Mucosa of stomach (tissue), 1 donor: ENCODE results near the gene SUPT4H1.

Experiments used
- H3K27me3 ChIP-seq: one replicate; pipeline ENCODE4 v1.7.0; 2013; ENCODE audit warnings: mild to moderate bottlenecking, low read length; ENCODE audit not compliant: control insufficient read depth, insufficient read depth
- H3K36me3 ChIP-seq: one replicate; pipeline ENCODE4 v1.7.0; 2013; ENCODE audit warnings: low read length; ENCODE audit not compliant: control insufficient read depth, insufficient read depth
- H3K4me1 ChIP-seq: one replicate; pipeline ENCODE4 v1.7.0; 2013; ENCODE audit warnings: mild to moderate bottlenecking, low read length; ENCODE audit not compliant: control insufficient read depth, insufficient read depth
- H3K4me3 ChIP-seq: one replicate; pipeline ENCODE4 v1.7.0; 2013; ENCODE audit warnings: low read length
- H3K9ac ChIP-seq: one replicate; pipeline ENCODE4 v1.7.0; 2013; ENCODE audit warnings: mild to moderate bottlenecking, low read length, moderate library complexity
- H3K9me3 ChIP-seq: one replicate; pipeline ENCODE4 v1.7.0; 2013; ENCODE audit warnings: mild to moderate bottlenecking, low read length, moderate library complexity; ENCODE audit not compliant: control insufficient read depth
- donor health status: Pancreatic carcinoma.

Gene SUPT4H1

DNA sequence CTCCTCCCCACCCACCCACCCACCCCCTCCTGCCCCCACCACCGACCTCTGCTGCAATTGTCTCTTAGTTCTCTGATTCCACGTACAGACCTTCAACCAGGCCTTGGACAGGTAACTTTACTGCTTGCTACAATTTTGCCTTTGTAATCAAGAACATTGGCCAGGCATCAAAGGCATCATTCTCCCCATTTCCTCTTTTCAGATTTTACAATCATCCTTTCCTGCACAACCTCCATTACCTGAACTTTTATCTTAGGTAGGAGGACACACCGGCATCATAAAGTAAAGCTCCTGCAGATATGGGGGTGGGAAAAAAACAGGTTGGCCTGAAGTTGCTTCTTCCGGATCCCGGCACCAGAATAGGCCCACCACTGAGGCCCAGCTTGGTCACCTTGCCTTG, 25.7 kb upstream of the SUPT4H1 start:
- Histone ChIP-seq H3K4me1 (peaks cover 45% of the 10 kb centered on the region), H3K9me3 (no peaks in the 10 kb centered on the region), H3K36me3 (no peaks in the 10 kb centered on the region), H3K4me3 (no peak overlapping the region), H3K9ac (no peak overlapping the region), H3K27me3 (no peaks in the 10 kb centered on the region)

GRCh38 chr17:58377093-58377601, 25.1 kb upstream of the SUPT4H1 start:
- no peaks in the 10 kb centered on the region for H3K27me3 ChIP-seq
- no peak overlapping the region for H3K4me3 ChIP-seq
- H3K36me3 ChIP-seq, result no peaks in the 10 kb centered on the region
- peaks cover 45% of the 10 kb centered on the region for H3K4me1 ChIP-seq
- H3K9me3 ChIP-seq, result no peaks in the 10 kb centered on the region
- H3K9ac ChIP-seq, result no peak overlapping the region

DNA sequence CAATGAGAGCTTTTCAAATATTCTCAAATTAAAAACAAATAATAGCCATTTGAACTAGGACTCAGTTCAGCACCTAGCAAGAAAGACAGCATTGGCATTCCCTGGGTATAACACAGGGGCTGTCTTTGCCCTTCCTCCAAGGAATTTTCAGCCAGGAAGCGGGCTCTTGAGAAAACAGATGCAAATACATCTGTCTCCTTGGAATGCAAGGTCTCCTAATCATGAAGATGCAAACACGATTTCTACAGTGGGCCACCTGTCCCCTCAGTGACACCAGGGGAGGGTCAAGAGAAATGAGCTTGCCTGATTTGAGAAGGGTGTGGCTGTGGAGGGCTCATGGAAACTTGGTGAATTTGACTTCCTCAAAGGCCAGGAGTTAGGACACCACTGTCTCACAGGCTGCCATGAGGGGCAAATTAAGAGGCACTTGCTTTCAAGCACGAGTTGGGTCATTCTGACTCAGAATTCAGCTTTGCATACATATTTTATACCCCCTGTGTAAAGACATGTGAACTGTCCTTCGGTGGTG, 24.5 kb upstream of the SUPT4H1 start:
- Histone ChIP-seq H3K4me1 (peaks cover 40% of the 10 kb centered on the region), H3K27me3 (no peaks in the 10 kb centered on the region), H3K9ac (no peak overlapping the region), H3K4me3 (no peak overlapping the region), H3K36me3 (no peaks in the 10 kb centered on the region), H3K9me3 (no peaks in the 10 kb centered on the region)

DNA sequence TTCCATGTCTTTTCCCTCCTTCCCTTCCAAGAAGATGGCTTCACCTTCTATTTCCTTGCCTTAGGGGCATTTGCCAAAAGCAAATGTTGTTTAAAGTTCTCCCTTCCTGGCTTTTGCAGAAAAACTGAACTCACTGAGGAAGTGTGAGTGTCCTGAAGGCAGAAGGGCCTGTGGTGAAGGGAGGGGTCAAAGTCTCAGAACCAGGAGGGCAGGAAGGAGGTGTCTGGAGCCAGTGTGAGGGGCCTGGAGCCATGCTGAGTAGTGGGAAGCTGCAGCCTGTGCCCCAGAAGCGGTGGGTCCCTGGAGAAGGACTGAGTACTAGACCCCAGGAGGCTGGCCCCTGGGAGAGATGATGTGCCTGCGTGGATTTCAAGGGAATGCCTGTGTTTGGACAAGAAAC, 23.8 kb upstream of the SUPT4H1 start:
- H3K9ac ChIP-seq, result no peak overlapping the region
- H3K36me3 ChIP-seq, result no peaks in the 10 kb centered on the region
- H3K4me1 ChIP-seq, result peaks cover 33% of the 10 kb centered on the region
- H3K9me3 ChIP-seq, result no peaks in the 10 kb centered on the region
- H3K4me3 ChIP-seq, result no peak overlapping the region
- no peaks in the 10 kb centered on the region for H3K27me3 ChIP-seq

DNA sequence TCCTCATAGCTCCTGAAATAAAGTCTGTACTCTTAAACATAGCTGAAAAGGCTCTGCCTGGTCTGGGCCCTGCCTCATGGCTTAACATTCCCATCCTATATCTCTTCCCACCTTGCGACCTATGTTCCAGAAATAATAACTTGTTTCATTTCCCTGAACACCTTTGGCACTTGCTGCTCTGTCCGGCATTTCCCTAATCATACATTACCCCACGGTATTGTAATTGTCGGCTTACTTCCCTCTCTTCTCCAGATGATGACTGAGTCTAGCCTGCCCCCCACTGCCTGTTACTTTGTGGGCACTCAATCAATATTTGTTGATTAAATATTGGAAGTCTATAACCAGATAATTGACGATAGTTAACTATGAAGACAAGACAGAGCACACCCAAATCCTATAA, 23.3 kb upstream of the SUPT4H1 start:
- Histone ChIP-seq H3K4me1 (peaks cover 33% of the 10 kb centered on the region), H3K27me3 (no peaks in the 10 kb centered on the region), H3K4me3 (no peak overlapping the region), H3K9ac (no peak overlapping the region), H3K36me3 (no peaks in the 10 kb centered on the region), H3K9me3 (no peaks in the 10 kb centered on the region)

GRCh38 chr17:58373923-58374322, 21.9 kb upstream of the SUPT4H1 start:
- Histone ChIP-seq H3K36me3 (no peaks in the 10 kb centered on the region), H3K9ac (no peak overlapping the region), H3K9me3 (no peaks in the 10 kb centered on the region), H3K4me3 (no peak overlapping the region), H3K4me1 (peaks cover 39% of the 10 kb centered on the region), H3K27me3 (no peaks in the 10 kb centered on the region)

GRCh38 chr17:58373003-58373402, 21.0 kb upstream of the SUPT4H1 start:
- Histone ChIP-seq H3K9me3 (no peaks in the 10 kb centered on the region), H3K9ac (no peak overlapping the region), H3K27me3 (no peaks in the 10 kb centered on the region), H3K4me1 (peaks cover 43% of the 10 kb centered on the region), H3K36me3 (no peaks in the 10 kb centered on the region), H3K4me3 (no peak overlapping the region)

- H3K9ac ChIP-seq, result no peak overlapping the region
- H3K4me1 ChIP-seq, result peaks cover 42% of the 10 kb centered on the region
- H3K36me3 ChIP-seq, result no peaks in the 10 kb centered on the region
- no peak overlapping the region for H3K4me3 ChIP-seq
- no peaks in the 10 kb centered on the region for H3K9me3 ChIP-seq
- H3K27me3 ChIP-seq, result no peaks in the 10 kb centered on the region
Observed at GRCh38 chr17:58371300-58371950, 19.4 kb upstream of the SUPT4H1 start.

DNA sequence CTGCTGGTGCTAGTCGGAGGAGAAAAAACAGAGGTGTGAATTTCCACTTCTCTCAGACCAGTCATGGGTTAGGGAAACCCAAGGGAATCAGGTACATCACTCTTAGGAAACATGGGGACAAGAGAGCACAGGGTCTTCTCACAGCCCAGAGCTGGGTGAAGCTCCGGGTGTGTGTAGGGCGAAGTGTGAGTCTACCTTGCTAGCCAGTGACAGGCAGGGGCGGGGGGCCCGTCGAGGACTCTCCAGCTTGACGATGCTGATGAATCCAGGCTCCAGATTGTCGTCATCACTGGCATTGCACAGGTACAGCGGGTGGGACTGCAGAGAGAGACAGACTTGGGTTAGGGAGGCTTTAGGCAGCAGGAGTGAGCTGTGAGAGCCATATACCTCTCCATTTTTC, 18.7 kb upstream of the SUPT4H1 start:
- peaks cover 42% of the 10 kb centered on the region for H3K4me1 ChIP-seq
- H3K27me3 ChIP-seq, result no peaks in the 10 kb centered on the region
- H3K36me3 ChIP-seq, result no peaks in the 10 kb centered on the region
- no peak overlapping the region for H3K9ac ChIP-seq
- no peak overlapping the region for H3K4me3 ChIP-seq
- no peaks in the 10 kb centered on the region for H3K9me3 ChIP-seq

GRCh38 chr17:58370309-58370708, 18.3 kb upstream of the SUPT4H1 start:
- H3K9me3 ChIP-seq, result no peaks in the 10 kb centered on the region
- no peaks in the 10 kb centered on the region for H3K36me3 ChIP-seq
- no peaks in the 10 kb centered on the region for H3K27me3 ChIP-seq
- H3K4me3 ChIP-seq, result no peak overlapping the region
- no peak overlapping the region for H3K9ac ChIP-seq
- peaks cover 42% of the 10 kb centered on the region for H3K4me1 ChIP-seq

GRCh38 chr17:58369214-58370031, 17.4 kb upstream of the SUPT4H1 start:
- Histone ChIP-seq H3K27me3 (no peaks in the 10 kb centered on the region), H3K36me3 (no peaks in the 10 kb centered on the region), H3K4me1 (peaks cover 42% of the 10 kb centered on the region), H3K9ac (no peak overlapping the region), H3K9me3 (no peaks in the 10 kb centered on the region), H3K4me3 (no peak overlapping the region)

- Histone ChIP-seq H3K9ac (no peak overlapping the region), H3K27me3 (no peaks in the 10 kb centered on the region), H3K4me3 (no peak overlapping the region), H3K4me1 (peaks cover 48% of the 10 kb centered on the region), H3K9me3 (no peaks in the 10 kb centered on the region), H3K36me3 (no peaks in the 10 kb centered on the region)
Observed at GRCh38 chr17:58368860-58369213, 16.8 kb upstream of the SUPT4H1 start.
